ENCODE measurements around the gene GRK5.

GRCh38 chr10:119431034-119431772, 223.8 kb downstream of the GRK5 start:
- TF ChIP-seq, protein P1, sequence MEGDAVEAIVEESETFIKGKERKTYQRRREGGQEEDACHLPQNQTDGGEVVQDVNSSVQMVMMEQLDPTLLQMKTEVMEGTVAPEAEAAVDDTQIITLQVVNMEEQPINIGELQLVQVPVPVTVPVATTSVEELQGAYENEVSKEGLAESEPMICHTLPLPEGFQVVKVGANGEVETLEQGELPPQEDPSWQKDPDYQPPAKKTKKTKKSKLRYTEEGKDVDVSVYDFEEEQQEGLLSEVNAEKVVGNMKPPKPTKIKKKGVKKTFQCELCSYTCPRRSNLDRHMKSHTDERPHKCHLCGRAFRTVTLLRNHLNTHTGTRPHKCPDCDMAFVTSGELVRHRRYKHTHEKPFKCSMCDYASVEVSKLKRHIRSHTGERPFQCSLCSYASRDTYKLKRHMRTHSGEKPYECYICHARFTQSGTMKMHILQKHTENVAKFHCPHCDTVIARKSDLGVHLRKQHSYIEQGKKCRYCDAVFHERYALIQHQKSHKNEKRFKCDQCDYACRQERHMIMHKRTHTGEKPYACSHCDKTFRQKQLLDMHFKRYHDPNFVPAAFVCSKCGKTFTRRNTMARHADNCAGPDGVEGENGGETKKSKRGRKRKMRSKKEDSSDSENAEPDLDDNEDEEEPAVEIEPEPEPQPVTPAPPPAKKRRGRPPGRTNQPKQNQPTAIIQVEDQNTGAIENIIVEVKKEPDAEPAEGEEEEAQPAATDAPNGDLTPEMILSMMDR (IDR thresholded peaks at IDR 0.05; ENCODE audit: low read depth, low read length) = no peak
- TF ChIP-seq MAX (IDR thresholded peaks at IDR 0.05; ENCODE audit: low read depth, low read length) = no peak
- no peak for TF ChIP-seq POLR2A (IDR thresholded peaks at IDR 0.05; ENCODE audit: extremely low read depth, insufficient read length)
